Measurements from ENCODE around the gene KIF12.

- TF ChIP-seq EZH2 (IDR thresholded peaks at IDR 0.05; ENCODE audit: low read length, missing control alignments) (no peak), CTCF (conservative IDR thresholded peaks at IDR 0.05 in 1 of 2, IDR thresholded peaks at IDR 0.05 in 1 of 2; ENCODE audit: low read depth in 1 of 2, low read length in 2 of 2) (no peak)
Measured at GRCh38 chr9:114046237-114046755, 52.8 kb downstream of the KIF12 start.

Measured in fibroblast of lung (primary cell).